TTC549 (cell line): ENCODE measurements around the gene TMC7.

Experiments used
- FAIRE-seq: peaks from 2 replicates; lab custom pipeline; 2012; peaks lifted over from hg19 to GRCh38; lab: Jason Lieb, UNC

The TMC7 gene

GRCh38 chr16:19033761-19034160, 50.0 kb downstream of the TMC7 start:
- no peak for FAIRE-seq

GRCh38 chr16:19040400-19040799, 56.7 kb downstream of the TMC7 start:
- no peak for FAIRE-seq

GRCh38 chr16:19044769-19045168, 61.0 kb downstream of the TMC7 start:
- no peak for FAIRE-seq

GRCh38 chr16:19046062-19046461, 62.3 kb downstream of the TMC7 start:
- no peak for FAIRE-seq

- FAIRE-seq, result no peak
Measured at GRCh38 chr16:19062706-19063105, 79.0 kb downstream of the TMC7 start.

- FAIRE-seq, result no peak
Measured at GRCh38 chr16:19066988-19067348, 83.2 kb downstream of the TMC7 start.

- peak; percentile 93 for FAIRE-seq
Measured at GRCh38 chr16:19067349-19068236, 83.9 kb downstream of the TMC7 start, which contains the start of gene COQ7. COQ7 (plus strand) TSS chr16:19067614; CDS start chr16:19067665, 51 bp downstream.

- FAIRE-seq, result no peak
Measured at GRCh38 chr16:19068237-19068815, 84.6 kb downstream of the TMC7 start.

GRCh38 chr16:19071811-19072777, 88.4 kb downstream of the TMC7 start:
- no peak for FAIRE-seq

GRCh38 chr16:19073344-19073743, 89.6 kb downstream of the TMC7 start:
- FAIRE-seq, result no peak

- FAIRE-seq, result no peak
Measured at GRCh38 chr16:19073863-19074262, 90.1 kb downstream of the TMC7 start.

- no peak for FAIRE-seq
Measured at GRCh38 chr16:19075511-19075910, 91.8 kb downstream of the TMC7 start.

- no peak for FAIRE-seq
Measured at GRCh38 chr16:19077879-19078278, 94.1 kb downstream of the TMC7 start.

GRCh38 chr16:19083670-19084069, 99.9 kb downstream of the TMC7 start:
- FAIRE-seq, result no peak

GRCh38 chr16:19084139-19084538, 100.4 kb downstream of the TMC7 start:
- no peak for FAIRE-seq

- FAIRE-seq, result no peak
Measured at GRCh38 chr16:19084879-19085278, 101.1 kb downstream of the TMC7 start.

GRCh38 chr16:19085679-19086200, 102.0 kb downstream of the TMC7 start:
- FAIRE-seq, result no peak

- FAIRE-seq, result no peak
Measured at GRCh38 chr16:19086322-19087199, 102.8 kb downstream of the TMC7 start.

GRCh38 chr16:19088341-19088916, 104.7 kb downstream of the TMC7 start:
- no peak for FAIRE-seq

- FAIRE-seq, result no peak
Measured at GRCh38 chr16:19089410-19089955, 105.7 kb downstream of the TMC7 start.

GRCh38 chr16:19090916-19091315, 107.2 kb downstream of the TMC7 start:
- no peak for FAIRE-seq
